Upper lobe of right lung (tissue), 1 donor: ENCODE data around the gene LRRC43. TPM values are rescaled to one million over a fixed set of nuclear protein-coding genes. Genes with fewer than 3 reads are reported as not detected.

ENCODE experiments used
- ATAC-seq: fragments of 200-7000 bp; cut with Tn5 transposase; one replicate; pipeline ENCODE4 v1.9.1; 2020; ENCODE audit warnings: mild to moderate bottlenecking, moderate library complexity
- DNase-seq: peaks from one replicate; pipeline ENCODE4 v3.0.0-alpha.2; 2020
- H3K27ac ChIP-seq: fragments of 200-600 bp; one replicate; pipeline ENCODE4 v1.8.0; 2022
- H3K27me3 ChIP-seq: fragments of 200-600 bp; one replicate; pipeline ENCODE4 v1.8.0; 2022; ENCODE audit warnings: mild to moderate bottlenecking
- H3K36me3 ChIP-seq: fragments of 200-600 bp; one replicate; pipeline ENCODE4 v1.8.0; 2022
- H3K4me1 ChIP-seq: fragments of 200-600 bp; one replicate; pipeline ENCODE4 v1.8.0; 2022
- H3K4me3 ChIP-seq: fragments of 200-600 bp; one replicate; pipeline ENCODE4 v1.8.0; 2022; ENCODE audit warnings: mild to moderate bottlenecking
- H3K9me3 ChIP-seq: fragments of 200-600 bp; one replicate; pipeline ENCODE4 v1.8.0; 2022
- intact Hi-C: fragments of 100-400 bp; cut with DNase I; formaldehyde crosslinking; loops from one replicate; pipeline ENCODE4 v1.11.0; 2022
- total RNA-seq: library from RNA; stranded (reverse); fragmentation: NEBNext Ultra II Directional; extraction: Animal tissue kit (Norgen Biotek cat#: 25700); gene quantifications from one replicate; pipeline ENCODE4 v1.2.1, GENCODE V29; 2021
- TF ChIP-seq, protein P1 (sequence below): fragments of 200-600 bp; IDR thresholded peaks from one replicate; pipeline ENCODE4 v1.8.0; 2022; ENCODE audit warnings: antibody characterized with exemption
- donor health status: DM: no; HTN: yes; CAD: no; lungs with severe emphysema.

The LRRC43 gene
- total RNA-seq, 1 donor from 2014 or later: not detected

DNA sequence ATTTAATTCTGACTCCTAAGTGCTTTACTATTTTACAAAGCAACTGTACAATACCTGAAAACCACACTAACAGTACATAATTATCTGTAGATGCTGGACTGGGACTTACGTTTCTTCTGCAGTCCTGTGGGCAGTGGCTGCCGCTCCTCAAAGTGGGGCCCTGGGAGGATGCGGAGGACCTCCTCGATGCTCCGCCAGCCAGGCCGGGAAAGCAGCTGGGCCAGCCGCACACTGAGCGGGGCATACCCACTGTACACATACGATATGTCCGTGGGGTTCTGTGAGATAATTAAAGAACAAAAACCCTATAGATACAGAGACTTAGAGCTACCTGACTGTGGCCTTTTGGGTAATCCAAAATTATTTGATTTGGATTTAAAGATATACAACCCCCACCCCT is 49.8 kb downstream of the LRRC43 start:
- Histone ChIP-seq H3K4me3 (no peak overlapping the region), H3K9me3 (no peaks in the 10 kb centered on the region), H3K36me3 (peaks cover 75% of the 10 kb centered on the region), H3K4me1 (no peaks in the 10 kb centered on the region), H3K27me3 (no peaks in the 10 kb centered on the region), H3K27ac (no peak overlapping the region)
- TF ChIP-seq, protein P1, sequence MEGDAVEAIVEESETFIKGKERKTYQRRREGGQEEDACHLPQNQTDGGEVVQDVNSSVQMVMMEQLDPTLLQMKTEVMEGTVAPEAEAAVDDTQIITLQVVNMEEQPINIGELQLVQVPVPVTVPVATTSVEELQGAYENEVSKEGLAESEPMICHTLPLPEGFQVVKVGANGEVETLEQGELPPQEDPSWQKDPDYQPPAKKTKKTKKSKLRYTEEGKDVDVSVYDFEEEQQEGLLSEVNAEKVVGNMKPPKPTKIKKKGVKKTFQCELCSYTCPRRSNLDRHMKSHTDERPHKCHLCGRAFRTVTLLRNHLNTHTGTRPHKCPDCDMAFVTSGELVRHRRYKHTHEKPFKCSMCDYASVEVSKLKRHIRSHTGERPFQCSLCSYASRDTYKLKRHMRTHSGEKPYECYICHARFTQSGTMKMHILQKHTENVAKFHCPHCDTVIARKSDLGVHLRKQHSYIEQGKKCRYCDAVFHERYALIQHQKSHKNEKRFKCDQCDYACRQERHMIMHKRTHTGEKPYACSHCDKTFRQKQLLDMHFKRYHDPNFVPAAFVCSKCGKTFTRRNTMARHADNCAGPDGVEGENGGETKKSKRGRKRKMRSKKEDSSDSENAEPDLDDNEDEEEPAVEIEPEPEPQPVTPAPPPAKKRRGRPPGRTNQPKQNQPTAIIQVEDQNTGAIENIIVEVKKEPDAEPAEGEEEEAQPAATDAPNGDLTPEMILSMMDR: no peak
- DNase-seq: no peak
- intact Hi-C loops: no loop called here
- ATAC-seq: no peak

DNA sequence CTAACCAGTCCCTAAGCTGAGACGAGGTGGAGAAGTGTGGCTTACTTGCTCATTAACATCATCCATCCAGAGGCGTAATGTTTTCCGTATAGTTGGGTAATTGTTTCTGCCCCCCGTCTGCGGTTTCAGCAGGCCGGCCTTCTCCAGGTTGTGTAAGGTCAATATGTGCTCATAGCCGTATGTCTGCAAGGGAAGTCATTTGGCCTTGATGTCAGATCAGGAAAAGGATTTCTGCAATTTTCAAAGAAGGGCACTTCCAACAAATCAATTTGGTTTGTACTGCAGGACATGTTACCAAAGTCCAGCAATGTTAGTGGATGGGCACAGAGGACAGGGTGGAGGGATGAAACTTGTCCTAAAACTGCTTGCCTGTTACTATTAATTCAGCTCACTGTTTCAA is 52.8 kb downstream of the LRRC43 start:
- ATAC-seq (peak; percentile 40), DNase-seq (no peak)
- Histone ChIP-seq H3K4me1 (no peaks in the 10 kb centered on the region), H3K27ac (no peak overlapping the region), H3K27me3 (no peaks in the 10 kb centered on the region), H3K36me3 (peaks cover 87% of the 10 kb centered on the region), H3K9me3 (no peaks in the 10 kb centered on the region), H3K4me3 (no peak overlapping the region)
- intact Hi-C loops: no loop called here
- TF ChIP-seq, protein P1: no peak

DNA sequence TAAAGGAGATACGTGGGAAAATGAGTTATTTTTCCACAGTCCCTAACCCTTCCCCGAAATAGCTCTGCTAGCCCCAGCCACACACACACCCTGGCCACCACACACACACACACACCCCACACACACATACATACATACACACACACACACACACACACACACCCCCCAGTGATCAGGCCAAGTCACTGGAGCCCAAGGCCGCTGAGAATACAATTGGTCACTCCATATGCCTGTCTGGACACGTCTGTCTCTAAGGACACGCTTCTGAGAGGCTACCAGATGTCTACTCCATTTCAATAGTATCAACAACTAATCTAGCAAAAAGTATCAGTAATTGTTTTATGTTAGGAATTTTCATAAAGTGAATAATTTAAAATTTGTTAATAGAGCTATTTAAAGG is 55.9 kb downstream of the LRRC43 start:
- Histone ChIP-seq H3K4me3 (no peak overlapping the region), H3K36me3 (peaks cover 86% of the 10 kb centered on the region), H3K4me1 (no peaks in the 10 kb centered on the region), H3K27me3 (no peaks in the 10 kb centered on the region), H3K27ac (no peak overlapping the region), H3K9me3 (no peaks in the 10 kb centered on the region)
- DNase-seq (no peak), ATAC-seq (no peak)
- intact Hi-C loops: no loop called here
- TF ChIP-seq, protein P1: no peak

DNA sequence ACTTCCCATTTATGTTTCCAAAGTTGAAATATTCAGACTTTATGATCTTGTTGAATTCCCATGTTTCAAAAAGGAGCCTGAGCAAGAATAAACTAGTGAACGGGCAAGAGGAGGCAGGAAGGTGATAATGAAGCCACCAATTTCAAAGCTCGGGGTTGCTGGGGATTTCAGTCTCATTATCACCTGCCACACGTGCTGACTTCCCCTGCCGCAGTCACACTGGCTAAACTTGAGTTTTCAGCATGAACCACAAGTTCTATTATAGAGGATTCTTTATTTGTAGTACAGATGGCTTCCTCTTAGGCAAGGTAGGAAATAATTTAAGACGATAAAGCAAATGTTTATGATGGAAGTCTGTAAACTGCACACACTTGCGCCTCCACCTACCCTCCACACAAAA is 61.0 kb downstream of the LRRC43 start:
- intact Hi-C loops: no loop called here
- H3K27ac ChIP-seq: no peak overlapping the region
- H3K36me3 ChIP-seq: peaks cover 62% of the 10 kb centered on the region

DNA sequence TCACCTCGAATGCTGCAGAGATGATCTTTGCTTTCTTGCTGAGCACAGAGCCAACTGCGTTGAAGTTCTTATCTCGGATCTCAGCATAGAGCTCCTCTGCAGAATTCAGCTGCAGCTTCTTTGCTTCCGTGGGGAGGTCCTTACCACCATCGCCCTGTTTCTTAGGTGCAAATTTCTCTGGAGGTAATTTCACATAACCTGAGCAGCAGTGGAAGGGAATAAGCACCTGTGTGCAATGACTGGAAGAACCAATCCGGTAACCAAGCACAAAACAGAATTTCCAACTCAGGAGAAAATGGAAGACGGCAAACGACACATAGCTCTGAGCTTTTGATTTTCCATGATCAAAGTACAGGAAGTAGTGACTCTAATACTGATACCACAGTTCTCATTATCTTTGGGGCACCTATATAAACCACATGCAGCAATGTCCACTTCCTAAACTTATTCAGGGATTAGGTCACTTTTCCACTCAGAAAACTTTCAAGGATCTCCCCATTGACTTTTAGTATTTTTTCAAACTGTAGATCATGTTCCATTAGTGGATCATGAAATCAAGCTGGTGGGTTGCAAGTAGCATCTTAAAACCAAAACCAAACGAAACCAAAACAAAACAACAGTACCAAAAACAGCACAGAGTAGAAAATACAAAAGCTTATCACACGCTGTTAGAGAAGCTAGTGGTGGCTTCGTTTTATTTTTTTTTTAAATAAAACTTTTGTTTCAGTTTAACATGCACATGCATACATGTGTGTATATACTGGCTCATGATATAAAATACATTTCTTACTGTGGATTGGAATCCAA is 61.8 kb downstream of the LRRC43 start:
- H3K36me3 ChIP-seq: peaks cover 62% of the 10 kb centered on the region
- intact Hi-C loops: no loop called here

More for the DNA sequence above, 61.0 kb downstream of the LRRC43 start:
- ATAC-seq (no peak), DNase-seq (no peak)
- Histone ChIP-seq H3K4me3 (no peak overlapping the region), H3K9me3 (no peaks in the 10 kb centered on the region), H3K27me3 (no peaks in the 10 kb centered on the region), H3K4me1 (no peaks in the 10 kb centered on the region)
- TF ChIP-seq, protein P1: no peak

More for the DNA sequence above, 61.8 kb downstream of the LRRC43 start:
- TF ChIP-seq, protein P1: no peak
- Histone ChIP-seq H3K4me3 (no peak overlapping the region), H3K27ac (no peak overlapping the region), H3K27me3 (no peaks in the 10 kb centered on the region), H3K4me1 (no peaks in the 10 kb centered on the region), H3K9me3 (no peaks in the 10 kb centered on the region)
- DNase-seq: no peak
- no peak for ATAC-seq
